ENCODE results near the gene LPCAT2.

Gene LPCAT2

GRCh38 chr16:55491691-55492090 is 17.2 kb upstream of the LPCAT2 start:
- ATAC-seq (replicated peaks) = no peak
- no peaks in the 10 kb centered on the region for H3K4me1 Mint-ChIP-seq
- H3K9me3 Mint-ChIP-seq = no peaks in the 10 kb centered on the region
- H3K36me3 Mint-ChIP-seq = no peaks in the 10 kb centered on the region
- no peak overlapping the region for H3K4me3 Mint-ChIP-seq
- no peak for DNase-seq
- H3K27ac Mint-ChIP-seq = no peak overlapping the region
- peaks cover 5 to 8% of the 10 kb centered on the region in 2 donors for H3K27me3 Mint-ChIP-seq

GRCh38 chr16:55492756-55493380 is 16.0 kb upstream of the LPCAT2 start:
- DNase-seq = no peak
- Mint-ChIP-seq H3K4me1 (no peaks in the 10 kb centered on the region), H3K4me3 (no peak overlapping the region), H3K27ac (no peak overlapping the region), H3K27me3 (peaks cover 4 to 5% of the 10 kb centered on the region in 2 donors), H3K36me3 (no peaks in the 10 kb centered on the region), H3K9me3 (no peaks in the 10 kb centered on the region)
- ATAC-seq (replicated peaks) = no peak

GRCh38 chr16:55494994-55495421 is 13.9 kb upstream of the LPCAT2 start:
- H3K4me1 Mint-ChIP-seq = no peaks in the 10 kb centered on the region
- DNase-seq (no peak), ATAC-seq (replicated peaks) (peak; percentile 39)
- H3K27ac Mint-ChIP-seq = no peak overlapping the region
- peaks cover 0 to 4% of the 10 kb centered on the region in 2 donors for H3K27me3 Mint-ChIP-seq
- no peaks in the 10 kb centered on the region for H3K9me3 Mint-ChIP-seq
- H3K36me3 Mint-ChIP-seq = no peaks in the 10 kb centered on the region
- no peak overlapping the region for H3K4me3 Mint-ChIP-seq

- no peaks in the 10 kb centered on the region for H3K9me3 Mint-ChIP-seq
- no peaks in the 10 kb centered on the region for H3K4me1 Mint-ChIP-seq
- no peak overlapping the region for H3K4me3 Mint-ChIP-seq
- peaks cover 0 to 4% of the 10 kb centered on the region in 2 donors for H3K27me3 Mint-ChIP-seq
- DNase-seq (no peak), ATAC-seq (replicated peaks) (no peak)
- no peaks in the 10 kb centered on the region for H3K36me3 Mint-ChIP-seq
- no peak overlapping the region for H3K27ac Mint-ChIP-seq
Observed at GRCh38 chr16:55495616-55496289, 13.1 kb upstream of the LPCAT2 start.

- H3K36me3 Mint-ChIP-seq = no peaks in the 10 kb centered on the region
- no peaks in the 10 kb centered on the region for H3K9me3 Mint-ChIP-seq
- H3K27me3 Mint-ChIP-seq = peaks cover 0 to 4% of the 10 kb centered on the region in 2 donors
- DNase-seq = no peak
- peaks cover 0 to 2% of the 10 kb centered on the region in 2 donors for H3K4me1 Mint-ChIP-seq
- no peak overlapping the region for H3K4me3 Mint-ChIP-seq
- H3K27ac Mint-ChIP-seq = no peak overlapping the region
- ATAC-seq (replicated peaks) = no peak
Observed at GRCh38 chr16:55496509-55497145, 12.2 kb upstream of the LPCAT2 start.

GRCh38 chr16:55497558-55497957 is 11.3 kb upstream of the LPCAT2 start:
- Mint-ChIP-seq H3K27me3 (peaks cover 0 to 4% of the 10 kb centered on the region in 2 donors), H3K4me3 (no peak overlapping the region), H3K9me3 (no peaks in the 10 kb centered on the region), H3K27ac (no peak overlapping the region), H3K36me3 (no peaks in the 10 kb centered on the region), H3K4me1 (peaks cover 0 to 2% of the 10 kb centered on the region in 2 donors)
- no peak for ATAC-seq (replicated peaks)
- DNase-seq = no peak

GRCh38 chr16:55498101-55498500 is 10.8 kb upstream of the LPCAT2 start:
- H3K27ac Mint-ChIP-seq = no peak overlapping the region
- H3K9me3 Mint-ChIP-seq = no peaks in the 10 kb centered on the region

GRCh38 chr16:55499281-55499680 is 9.6 kb upstream of the LPCAT2 start:
- H3K36me3 Mint-ChIP-seq = no peaks in the 10 kb centered on the region
- H3K9me3 Mint-ChIP-seq = no peaks in the 10 kb centered on the region
- H3K4me1 Mint-ChIP-seq = peaks cover 0 to 2% of the 10 kb centered on the region in 2 donors
- no peak overlapping the region for H3K27ac Mint-ChIP-seq
- no peak overlapping the region for H3K4me3 Mint-ChIP-seq
- ATAC-seq (replicated peaks) (no peak), DNase-seq (no peak)
- H3K27me3 Mint-ChIP-seq = peaks cover 0 to 4% of the 10 kb centered on the region in 2 donors

More at GRCh38 chr16:55498101-55498500, 10.8 kb upstream of the LPCAT2 start:
- H3K4me3 Mint-ChIP-seq = no peak overlapping the region
- peaks cover 0 to 2% of the 10 kb centered on the region in 2 donors for H3K4me1 Mint-ChIP-seq
- no peaks in the 10 kb centered on the region for H3K36me3 Mint-ChIP-seq
- ATAC-seq (replicated peaks) = no peak
- H3K27me3 Mint-ChIP-seq = peaks cover 0 to 4% of the 10 kb centered on the region in 2 donors
- no peak for DNase-seq

- ATAC-seq (replicated peaks) (peak; percentile 51 to 60), DNase-seq (no peak)
- no peak overlapping the region for H3K27ac Mint-ChIP-seq
Observed at GRCh38 chr16:55499951-55500529, 8.8 kb upstream of the LPCAT2 start.

GRCh38 chr16:55500530-55501011 is 8.3 kb upstream of the LPCAT2 start:
- H3K4me1 Mint-ChIP-seq = peaks cover 0 to 2% of the 10 kb centered on the region in 2 donors
- H3K27ac Mint-ChIP-seq = no peak overlapping the region
- H3K9me3 Mint-ChIP-seq = no peaks in the 10 kb centered on the region
- DNase-seq (no peak), ATAC-seq (replicated peaks) (peak in 1 of 2 donors; percentile 25)
- H3K27me3 Mint-ChIP-seq = peaks cover 0 to 4% of the 10 kb centered on the region in 2 donors
- H3K4me3 Mint-ChIP-seq = no peak overlapping the region
- H3K36me3 Mint-ChIP-seq = no peaks in the 10 kb centered on the region

More at GRCh38 chr16:55499951-55500529, 8.8 kb upstream of the LPCAT2 start:
- Mint-ChIP-seq H3K4me3 (no peak overlapping the region), H3K36me3 (no peaks in the 10 kb centered on the region), H3K9me3 (no peaks in the 10 kb centered on the region), H3K27me3 (peaks cover 0 to 4% of the 10 kb centered on the region in 2 donors), H3K4me1 (peaks cover 0 to 2% of the 10 kb centered on the region in 2 donors)

- ATAC-seq (replicated peaks) = no peak
- no peak for DNase-seq
- Mint-ChIP-seq H3K36me3 (no peaks in the 10 kb centered on the region), H3K9me3 (no peaks in the 10 kb centered on the region), H3K27me3 (peaks cover 0 to 3% of the 10 kb centered on the region in 2 donors), H3K27ac (no peak overlapping the region), H3K4me3 (no peak overlapping the region), H3K4me1 (peaks cover 0 to 2% of the 10 kb centered on the region in 2 donors)
Observed at GRCh38 chr16:55501549-55502322, 7.1 kb upstream of the LPCAT2 start.

- peaks cover 0 to 2% of the 10 kb centered on the region in 2 donors for H3K4me1 Mint-ChIP-seq
- peaks cover 0 to 12% of the 10 kb centered on the region in 2 donors for H3K27me3 Mint-ChIP-seq
- no peaks in the 10 kb centered on the region for H3K36me3 Mint-ChIP-seq
- DNase-seq (no peak), ATAC-seq (replicated peaks) (no peak)
- H3K9me3 Mint-ChIP-seq = no peaks in the 10 kb centered on the region
- H3K27ac Mint-ChIP-seq = no peak overlapping the region
- no peak overlapping the region for H3K4me3 Mint-ChIP-seq
Observed at GRCh38 chr16:55502801-55503366, 6.0 kb upstream of the LPCAT2 start.

GRCh38 chr16:55503726-55504550 is 4.9 kb upstream of the LPCAT2 start:
- Mint-ChIP-seq H3K4me3 (no peak overlapping the region), H3K36me3 (no peaks in the 10 kb centered on the region), H3K4me1 (peaks cover 4 to 6% of the 10 kb centered on the region in 2 donors), H3K27ac (no peak overlapping the region), H3K9me3 (no peaks in the 10 kb centered on the region), H3K27me3 (peaks cover 6 to 20% of the 10 kb centered on the region in 2 donors)
- no peak for ATAC-seq (replicated peaks)
- no peak for DNase-seq
